Measurements from ENCODE around the gene FMN1. TPM values are rescaled to one million over a fixed set of nuclear protein-coding genes. Genes with fewer than 3 reads are reported as not detected.

The FMN1 gene
- polyA plus RNA-seq, 1 donor from 2014 or later = 0.40 TPM

DNA sequence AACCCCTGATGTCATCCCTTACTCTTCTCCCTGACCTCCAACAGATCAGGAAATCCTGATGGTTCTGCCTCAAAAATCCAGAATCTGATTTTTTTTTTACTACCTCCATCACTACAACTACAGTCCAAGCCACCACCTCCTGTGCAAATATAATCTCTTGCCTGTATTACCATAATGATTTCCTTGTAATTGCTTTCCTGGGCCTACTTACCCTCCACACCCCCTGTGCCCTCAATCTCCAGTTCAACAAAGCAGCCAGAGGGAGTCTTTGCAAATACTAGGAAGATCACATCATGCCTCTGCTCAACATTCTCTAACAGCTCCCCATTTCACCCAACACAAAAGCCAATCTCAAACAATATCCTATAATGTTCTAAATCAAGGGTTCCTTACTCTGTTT is 159.9 kb downstream of the FMN1 start:
- no peak overlapping the region for H3K9ac ChIP-seq (ENCODE audit: low read length)
- H3K36me3 ChIP-seq (ENCODE audit: insufficient read depth, low read length) = no peaks in the 10 kb centered on the region
- H3K4me3 ChIP-seq (ENCODE audit: low read length) = no peak overlapping the region
- no peaks in the 10 kb centered on the region for H3K27me3 ChIP-seq (ENCODE audit: insufficient read depth, low read depth, low read length)
- H3K4me2 ChIP-seq (ENCODE audit: low read length) = no peak overlapping the region
- H3K27ac ChIP-seq (ENCODE audit: low read length) = no peak overlapping the region
- TF ChIP-seq TAF1 (IDR thresholded peaks at IDR 0.05; ENCODE audit: low read depth) (no peak), EP300 (conservative IDR thresholded peaks at IDR 0.05; ENCODE audit: poor library complexity, severe bottlenecking) (no peak), RAD21 (conservative IDR thresholded peaks at IDR 0.05) (no peak), SMC3 (conservative IDR thresholded peaks at IDR 0.05; ENCODE audit: poor library complexity) (no peak)
- no peaks in the 10 kb centered on the region for H3K9me3 ChIP-seq (ENCODE audit: low read length)
- no peaks in the 10 kb centered on the region for H3K79me2 ChIP-seq (replicated peaks; ENCODE audit: insufficient read depth, low read length)
- H2AFZ ChIP-seq (ENCODE audit: low read depth, low read length) = no peak overlapping the region
- H3F3A ChIP-seq (ENCODE audit: insufficient read depth, low read length, poor library complexity, severe bottlenecking) = no peaks in the 10 kb centered on the region
- no peaks in the 10 kb centered on the region for H3K9me2 ChIP-seq (ENCODE audit: insufficient read depth, low read length)
- H4K20me1 ChIP-seq (ENCODE audit: insufficient read depth) = no peaks in the 10 kb centered on the region

DNA sequence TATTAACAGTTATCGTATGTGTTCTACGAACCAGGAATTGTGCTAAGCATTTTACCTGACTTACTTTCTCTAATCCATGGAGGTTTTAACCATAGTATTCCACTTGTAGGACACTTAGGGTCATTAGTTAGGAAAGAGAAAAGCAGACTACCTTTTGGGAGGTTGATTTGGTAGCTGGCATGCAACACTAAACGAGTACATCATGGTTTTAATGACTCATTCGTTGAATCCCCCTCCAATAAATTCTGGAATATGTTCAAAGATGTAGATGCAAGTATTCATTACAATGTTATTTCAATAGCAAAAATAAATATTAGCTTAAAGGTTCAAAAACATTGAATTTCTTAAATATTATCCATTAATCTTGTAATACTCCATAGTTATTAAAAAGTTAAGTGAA is 162.5 kb downstream of the FMN1 start:
- H3K27me3 ChIP-seq (ENCODE audit: insufficient read depth, low read depth, low read length) = no peaks in the 10 kb centered on the region
- no peak overlapping the region for H3K9ac ChIP-seq (ENCODE audit: low read length)
- no peak overlapping the region for H2AFZ ChIP-seq (ENCODE audit: low read depth, low read length)
- H4K20me1 ChIP-seq (ENCODE audit: insufficient read depth) = no peaks in the 10 kb centered on the region
- no peaks in the 10 kb centered on the region for H3K79me2 ChIP-seq (replicated peaks; ENCODE audit: insufficient read depth, low read length)
- no peaks in the 10 kb centered on the region for H3K36me3 ChIP-seq (ENCODE audit: insufficient read depth, low read length)
- H3K27ac ChIP-seq (ENCODE audit: low read length) = no peak overlapping the region
- H3F3A ChIP-seq (ENCODE audit: insufficient read depth, low read length, poor library complexity, severe bottlenecking) = no peaks in the 10 kb centered on the region
- H3K9me2 ChIP-seq (ENCODE audit: insufficient read depth, low read length) = no peaks in the 10 kb centered on the region
- no peak overlapping the region for H3K4me2 ChIP-seq (ENCODE audit: low read length)
- no peak overlapping the region for H3K4me3 ChIP-seq (ENCODE audit: low read length)
- TF ChIP-seq, protein P1, sequence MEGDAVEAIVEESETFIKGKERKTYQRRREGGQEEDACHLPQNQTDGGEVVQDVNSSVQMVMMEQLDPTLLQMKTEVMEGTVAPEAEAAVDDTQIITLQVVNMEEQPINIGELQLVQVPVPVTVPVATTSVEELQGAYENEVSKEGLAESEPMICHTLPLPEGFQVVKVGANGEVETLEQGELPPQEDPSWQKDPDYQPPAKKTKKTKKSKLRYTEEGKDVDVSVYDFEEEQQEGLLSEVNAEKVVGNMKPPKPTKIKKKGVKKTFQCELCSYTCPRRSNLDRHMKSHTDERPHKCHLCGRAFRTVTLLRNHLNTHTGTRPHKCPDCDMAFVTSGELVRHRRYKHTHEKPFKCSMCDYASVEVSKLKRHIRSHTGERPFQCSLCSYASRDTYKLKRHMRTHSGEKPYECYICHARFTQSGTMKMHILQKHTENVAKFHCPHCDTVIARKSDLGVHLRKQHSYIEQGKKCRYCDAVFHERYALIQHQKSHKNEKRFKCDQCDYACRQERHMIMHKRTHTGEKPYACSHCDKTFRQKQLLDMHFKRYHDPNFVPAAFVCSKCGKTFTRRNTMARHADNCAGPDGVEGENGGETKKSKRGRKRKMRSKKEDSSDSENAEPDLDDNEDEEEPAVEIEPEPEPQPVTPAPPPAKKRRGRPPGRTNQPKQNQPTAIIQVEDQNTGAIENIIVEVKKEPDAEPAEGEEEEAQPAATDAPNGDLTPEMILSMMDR (IDR thresholded peaks at IDR 0.05; ENCODE audit: poor library complexity, severe bottlenecking) = no peak
- no peak for TF ChIP-seq POLR2AphosphoS5 (IDR thresholded peaks at IDR 0.05)
- no peak for TF ChIP-seq TAF1 (IDR thresholded peaks at IDR 0.05; ENCODE audit: low read depth)
- TF ChIP-seq RAD21 (conservative IDR thresholded peaks at IDR 0.05) = no peak
- TF ChIP-seq MXI1 (conservative IDR thresholded peaks at IDR 0.05; ENCODE audit: poor library complexity, severe bottlenecking) = no peak
- TF ChIP-seq SMC3 (conservative IDR thresholded peaks at IDR 0.05; ENCODE audit: poor library complexity) = no peak
- no peak for TF ChIP-seq EZH2 (IDR thresholded peaks at IDR 0.05; ENCODE audit: borderline replicate concordance, insufficient read depth, low read length, poor library complexity, severe bottlenecking)
- TF ChIP-seq, protein P2, sequence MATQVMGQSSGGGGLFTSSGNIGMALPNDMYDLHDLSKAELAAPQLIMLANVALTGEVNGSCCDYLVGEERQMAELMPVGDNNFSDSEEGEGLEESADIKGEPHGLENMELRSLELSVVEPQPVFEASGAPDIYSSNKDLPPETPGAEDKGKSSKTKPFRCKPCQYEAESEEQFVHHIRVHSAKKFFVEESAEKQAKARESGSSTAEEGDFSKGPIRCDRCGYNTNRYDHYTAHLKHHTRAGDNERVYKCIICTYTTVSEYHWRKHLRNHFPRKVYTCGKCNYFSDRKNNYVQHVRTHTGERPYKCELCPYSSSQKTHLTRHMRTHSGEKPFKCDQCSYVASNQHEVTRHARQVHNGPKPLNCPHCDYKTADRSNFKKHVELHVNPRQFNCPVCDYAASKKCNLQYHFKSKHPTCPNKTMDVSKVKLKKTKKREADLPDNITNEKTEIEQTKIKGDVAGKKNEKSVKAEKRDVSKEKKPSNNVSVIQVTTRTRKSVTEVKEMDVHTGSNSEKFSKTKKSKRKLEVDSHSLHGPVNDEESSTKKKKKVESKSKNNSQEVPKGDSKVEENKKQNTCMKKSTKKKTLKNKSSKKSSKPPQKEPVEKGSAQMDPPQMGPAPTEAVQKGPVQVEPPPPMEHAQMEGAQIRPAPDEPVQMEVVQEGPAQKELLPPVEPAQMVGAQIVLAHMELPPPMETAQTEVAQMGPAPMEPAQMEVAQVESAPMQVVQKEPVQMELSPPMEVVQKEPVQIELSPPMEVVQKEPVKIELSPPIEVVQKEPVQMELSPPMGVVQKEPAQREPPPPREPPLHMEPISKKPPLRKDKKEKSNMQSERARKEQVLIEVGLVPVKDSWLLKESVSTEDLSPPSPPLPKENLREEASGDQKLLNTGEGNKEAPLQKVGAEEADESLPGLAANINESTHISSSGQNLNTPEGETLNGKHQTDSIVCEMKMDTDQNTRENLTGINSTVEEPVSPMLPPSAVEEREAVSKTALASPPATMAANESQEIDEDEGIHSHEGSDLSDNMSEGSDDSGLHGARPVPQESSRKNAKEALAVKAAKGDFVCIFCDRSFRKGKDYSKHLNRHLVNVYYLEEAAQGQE (IDR thresholded peaks at IDR 0.05; ENCODE audit: borderline replicate concordance) = no peak
- no peak for TF ChIP-seq EP300 (conservative IDR thresholded peaks at IDR 0.05; ENCODE audit: poor library complexity, severe bottlenecking)
- H3K9me3 ChIP-seq (ENCODE audit: low read length) = no peaks in the 10 kb centered on the region
